GM18861 (cell line): ENCODE results near the gene RFX1.

ENCODE experiments used
- ATAC-seq: cut with Tn5 transposase; IDR thresholded peaks from one replicate; pipeline ENCODE4 v1.9.1; 2021; ENCODE audit not compliant: unreplicated experiment

The RFX1 gene

DNA sequence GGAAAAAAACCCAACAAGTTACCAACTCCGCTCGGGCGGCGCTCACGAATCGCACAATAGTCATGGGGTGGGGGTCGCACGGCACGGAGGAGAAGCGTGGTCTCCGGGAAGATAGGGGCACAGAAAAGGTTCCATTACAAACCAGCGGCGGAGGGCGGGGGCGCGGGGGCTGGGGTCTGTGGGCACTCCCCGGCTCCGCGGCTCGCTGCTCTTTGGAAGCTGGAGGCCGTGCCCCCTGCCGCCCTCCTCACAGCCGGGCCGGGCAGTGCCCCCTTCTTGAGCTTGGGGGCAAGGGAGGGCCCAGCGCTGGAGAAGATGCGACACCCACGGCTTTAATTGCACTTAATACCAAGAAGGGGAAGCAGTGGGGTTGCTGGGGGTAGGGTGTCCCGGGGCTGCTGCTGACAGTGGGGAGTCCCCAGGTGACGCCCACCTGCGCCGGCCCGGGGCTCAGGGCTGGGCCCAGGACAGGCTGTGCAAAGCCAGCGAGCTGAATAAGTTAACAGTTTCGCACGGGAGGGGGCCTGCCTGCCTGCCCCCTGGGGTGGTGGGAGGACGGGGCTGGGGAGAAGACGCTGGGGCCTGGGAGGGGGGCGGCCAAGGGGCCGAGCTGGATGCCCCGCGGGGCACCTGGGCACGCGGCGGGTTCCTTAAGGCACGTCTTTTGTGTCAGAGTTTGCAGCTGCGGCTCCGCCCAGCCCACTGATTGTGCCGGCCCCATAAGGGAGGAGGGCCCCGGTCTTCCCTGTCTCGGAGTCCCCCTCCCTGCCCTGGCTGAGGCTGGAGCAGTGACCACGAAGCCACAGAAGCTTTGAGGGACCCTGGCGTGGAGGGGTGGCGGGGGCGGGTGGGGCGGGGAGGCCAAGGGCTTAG is 44.1 kb downstream of the RFX1 start:
- ATAC-seq, result no peak

DNA sequence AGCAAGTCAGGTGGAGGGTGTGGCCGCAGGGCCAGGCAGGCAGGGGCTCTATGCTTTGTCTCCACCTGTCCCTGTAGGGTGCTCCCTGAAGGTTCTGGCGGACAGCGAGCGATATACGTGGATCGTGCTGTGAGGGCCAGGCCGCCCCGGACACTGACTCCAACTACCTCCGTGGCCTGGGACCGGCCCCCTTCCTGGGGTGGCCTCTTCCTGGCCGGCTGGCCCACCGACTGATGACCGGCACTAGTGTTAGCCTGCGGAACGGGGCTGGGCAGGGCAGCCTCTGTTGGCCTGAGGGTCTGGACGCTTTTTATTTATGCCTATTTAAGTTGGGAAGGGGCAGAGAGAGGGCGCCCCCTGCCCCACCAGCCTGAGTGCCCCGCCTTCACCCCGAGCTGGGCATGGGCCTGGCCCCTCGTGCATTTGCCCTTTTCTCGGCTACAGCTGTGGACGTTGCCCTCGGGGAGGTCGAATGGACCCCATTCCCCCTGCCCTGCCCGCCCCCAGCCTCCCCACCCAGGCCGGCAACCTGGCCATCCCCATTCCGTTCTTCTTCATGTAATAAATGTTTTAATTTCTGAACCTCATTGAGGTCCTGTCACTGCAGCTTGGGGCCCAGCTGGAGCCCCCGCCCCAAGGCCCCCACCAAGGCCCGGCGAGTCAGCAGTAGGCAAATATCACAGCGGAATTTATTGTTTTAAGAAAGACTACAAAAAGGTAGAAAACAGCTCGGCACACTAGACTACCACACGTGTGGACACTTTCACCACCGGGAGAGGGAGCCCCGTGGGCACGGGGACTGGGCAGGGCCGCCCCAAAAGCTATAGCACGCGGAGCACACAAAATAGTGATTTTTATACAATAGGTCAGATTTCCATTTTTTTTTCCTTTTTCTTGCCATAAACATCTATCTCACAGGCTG is 45.0 kb downstream of the RFX1 start:
- no peak for ATAC-seq

DNA sequence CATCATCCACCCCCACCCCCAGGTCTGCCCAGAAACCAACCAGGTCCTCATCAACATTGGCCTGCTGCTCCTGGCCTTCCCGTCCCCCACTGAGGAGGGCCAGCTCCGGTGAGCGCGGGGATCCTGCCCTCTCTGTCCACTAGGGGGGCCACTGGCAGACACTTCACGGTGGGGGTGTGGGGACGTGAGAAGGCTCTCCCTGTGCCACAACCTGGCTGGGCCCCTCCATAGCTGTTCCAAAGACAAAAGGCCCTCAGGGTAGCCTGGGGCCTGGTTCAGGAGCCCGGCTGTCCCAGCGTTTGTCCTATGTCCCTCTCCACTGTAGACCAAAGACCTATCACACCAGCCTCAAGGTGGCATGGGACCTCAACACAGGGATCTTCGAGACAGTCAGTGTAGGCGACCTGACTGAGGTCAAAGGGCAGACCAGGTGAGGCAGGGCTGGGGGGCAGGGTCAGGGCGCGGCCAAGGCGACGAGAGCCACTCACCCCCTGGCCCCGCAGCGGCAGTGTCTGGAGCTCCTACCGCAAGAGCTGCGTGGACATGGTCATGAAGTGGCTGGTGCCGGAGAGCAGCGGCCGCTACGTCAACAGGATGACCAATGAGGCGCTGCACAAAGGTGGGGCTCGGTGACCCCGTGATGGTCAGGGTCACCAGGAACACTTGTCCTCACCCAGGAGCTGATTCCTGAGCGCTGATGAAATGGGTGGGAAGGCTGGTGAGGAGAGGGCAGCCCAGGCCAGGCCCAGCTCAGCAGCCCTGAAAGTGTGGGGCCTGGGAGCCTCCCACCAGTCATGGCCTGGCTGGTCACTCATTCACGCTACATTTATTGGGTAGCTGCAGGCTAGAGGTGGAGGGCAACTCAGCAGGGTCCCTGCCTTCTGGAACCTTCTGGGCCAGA is 45.9 kb downstream of the RFX1 start:
- no peak for ATAC-seq

DNA sequence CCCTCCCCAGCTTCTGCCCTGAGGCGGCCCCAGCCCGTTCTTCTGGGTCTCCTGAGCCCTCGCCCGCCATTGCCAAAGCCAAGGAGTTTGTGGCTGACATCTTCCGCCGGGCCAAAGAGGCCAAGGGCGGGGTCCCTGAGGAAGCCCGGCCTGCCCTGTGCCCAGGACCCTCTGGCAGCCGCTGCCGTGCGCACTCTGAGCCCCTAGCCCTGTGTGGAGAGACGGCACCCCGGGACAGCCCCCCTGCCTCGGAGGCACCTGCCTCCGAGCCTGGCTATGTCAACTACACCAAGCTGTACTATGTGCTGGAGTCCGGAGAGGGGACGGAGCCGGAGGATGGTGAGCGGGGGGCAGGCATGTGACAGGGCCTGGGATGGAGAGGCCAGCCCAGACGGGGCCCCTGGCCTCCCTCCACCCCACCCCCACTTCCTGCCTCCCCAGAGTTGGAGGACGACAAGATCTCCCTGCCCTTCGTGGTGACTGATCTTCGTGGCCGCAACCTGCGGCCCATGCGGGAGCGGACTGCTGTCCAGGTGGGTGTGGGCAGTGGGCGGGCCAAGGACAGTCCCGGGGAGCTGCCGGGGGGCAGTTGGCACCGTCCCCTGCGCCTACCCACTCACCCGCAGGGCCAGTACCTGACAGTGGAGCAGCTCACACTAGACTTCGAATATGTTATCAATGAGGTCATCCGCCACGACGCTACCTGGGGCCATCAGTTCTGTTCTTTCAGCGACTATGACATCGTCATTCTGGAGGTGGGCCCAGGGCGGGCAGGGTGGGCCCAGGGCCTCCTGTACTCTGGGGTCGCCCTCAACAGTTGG is 46.8 kb downstream of the RFX1 start:
- no peak for ATAC-seq

DNA sequence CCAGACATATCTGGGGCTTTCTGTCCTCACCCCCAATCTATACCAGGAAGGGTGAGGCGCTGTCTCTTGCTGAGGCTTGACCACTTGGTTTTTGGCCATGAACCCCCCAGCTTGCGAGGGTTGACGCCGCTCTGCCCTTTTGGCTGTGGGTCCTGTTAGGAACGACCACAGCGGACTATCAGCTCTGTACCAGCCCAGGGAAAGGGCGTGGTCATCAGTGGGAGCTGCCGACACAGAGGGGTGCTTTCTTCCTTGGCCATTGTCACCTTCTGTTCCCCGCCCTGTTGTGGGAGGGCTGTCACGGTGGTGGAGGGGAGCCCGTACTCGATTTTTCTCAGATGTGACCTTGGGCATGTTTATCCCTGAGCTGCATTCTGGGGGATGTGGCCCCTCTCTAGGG is 48.1 kb downstream of the RFX1 start:
- ATAC-seq, result no peak

DNA sequence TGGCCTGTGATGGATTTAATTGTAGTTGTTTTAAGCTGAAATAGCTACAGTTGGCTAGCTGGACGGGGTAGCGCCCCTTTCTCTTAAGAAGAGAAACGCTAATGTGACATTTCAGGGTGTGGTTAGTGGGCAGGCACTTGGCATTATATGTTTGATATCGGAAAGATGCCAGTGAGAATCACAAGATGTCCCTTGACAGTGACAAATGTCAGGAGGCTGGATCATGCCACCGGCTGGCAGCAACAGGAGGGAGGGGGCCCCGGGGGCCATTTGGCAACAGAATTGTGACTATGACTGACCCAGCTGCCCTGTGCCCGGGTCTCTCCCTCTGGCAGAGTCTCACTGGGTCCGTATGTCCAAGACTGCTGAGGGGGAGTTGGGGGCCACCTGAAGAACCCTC is 49.1 kb downstream of the RFX1 start:
- ATAC-seq, result no peak

DNA sequence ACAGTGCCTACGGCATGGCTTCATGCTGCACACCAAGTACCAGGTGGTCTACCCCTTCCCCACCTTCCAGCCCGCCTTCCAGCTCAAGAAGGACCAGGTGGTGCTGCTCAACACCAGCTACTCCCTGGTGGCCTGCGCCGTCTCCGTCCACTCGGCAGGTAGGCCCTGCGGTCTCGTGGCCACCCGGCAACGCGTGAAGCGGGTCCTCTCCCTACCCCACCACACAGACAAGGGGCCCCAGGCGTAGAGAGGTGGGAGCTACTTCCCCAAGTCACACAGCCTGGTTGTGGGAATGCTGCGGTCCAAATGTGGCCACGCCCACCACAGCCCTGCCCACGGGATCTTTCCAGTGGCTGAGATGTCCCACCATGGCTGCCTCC is 49.8 kb downstream of the RFX1 start:
- ATAC-seq, result no peak

DNA sequence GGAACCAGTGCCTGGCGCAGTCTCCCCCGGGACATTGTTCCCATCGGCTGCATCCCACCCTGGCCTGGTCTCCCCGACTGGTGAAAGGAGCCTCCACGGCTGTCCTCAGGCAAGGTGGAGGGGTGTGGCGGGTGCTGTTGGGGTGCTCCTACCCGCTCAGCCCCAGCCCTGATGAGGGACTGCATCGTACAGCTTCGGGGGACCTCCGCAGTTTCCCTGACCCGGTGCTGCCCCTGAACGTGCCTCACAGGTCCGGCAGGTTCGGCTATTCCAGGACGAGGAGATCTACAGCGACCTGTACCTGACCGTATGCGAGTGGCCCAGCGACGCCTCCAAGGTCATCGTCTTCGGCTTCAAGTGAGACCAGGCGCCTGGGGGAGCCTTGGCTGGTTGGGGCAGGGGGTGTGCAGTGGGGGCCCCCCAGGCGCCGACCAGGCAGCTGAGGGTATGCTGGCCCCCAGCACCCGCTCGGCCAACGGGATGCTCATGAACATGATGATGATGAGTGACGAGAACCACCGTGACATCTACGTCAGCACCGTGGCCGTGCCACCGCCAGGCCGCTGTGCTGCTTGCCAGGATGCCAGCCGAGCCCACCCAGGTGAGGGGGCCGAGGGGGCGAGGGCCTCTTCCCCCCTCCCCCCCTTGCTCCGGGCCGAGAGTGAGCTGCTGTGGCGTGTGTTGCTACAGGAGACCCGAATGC is 50.3 kb downstream of the RFX1 start:
- no peak for ATAC-seq

DNA sequence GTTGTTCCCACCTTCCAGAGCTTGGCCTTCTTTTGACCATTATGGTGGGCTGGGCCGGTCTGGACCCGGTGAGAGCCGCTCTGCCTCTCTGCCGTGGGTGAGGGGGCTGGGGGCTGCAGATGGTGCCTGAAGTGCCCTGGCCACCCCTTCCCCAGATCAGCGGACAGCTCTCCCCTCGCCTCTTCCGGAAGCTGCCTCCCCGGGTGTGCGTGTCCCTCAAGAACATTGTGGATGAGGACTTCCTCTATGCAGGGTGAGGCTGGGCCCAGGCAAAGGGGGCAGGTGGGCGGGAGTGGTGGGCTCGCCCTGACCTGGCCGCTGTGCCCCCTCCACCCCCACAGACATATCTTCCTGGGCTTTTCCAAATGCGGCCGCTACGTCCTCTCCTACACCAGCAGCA is 51.9 kb downstream of the RFX1 start:
- ATAC-seq, result no peak

DNA sequence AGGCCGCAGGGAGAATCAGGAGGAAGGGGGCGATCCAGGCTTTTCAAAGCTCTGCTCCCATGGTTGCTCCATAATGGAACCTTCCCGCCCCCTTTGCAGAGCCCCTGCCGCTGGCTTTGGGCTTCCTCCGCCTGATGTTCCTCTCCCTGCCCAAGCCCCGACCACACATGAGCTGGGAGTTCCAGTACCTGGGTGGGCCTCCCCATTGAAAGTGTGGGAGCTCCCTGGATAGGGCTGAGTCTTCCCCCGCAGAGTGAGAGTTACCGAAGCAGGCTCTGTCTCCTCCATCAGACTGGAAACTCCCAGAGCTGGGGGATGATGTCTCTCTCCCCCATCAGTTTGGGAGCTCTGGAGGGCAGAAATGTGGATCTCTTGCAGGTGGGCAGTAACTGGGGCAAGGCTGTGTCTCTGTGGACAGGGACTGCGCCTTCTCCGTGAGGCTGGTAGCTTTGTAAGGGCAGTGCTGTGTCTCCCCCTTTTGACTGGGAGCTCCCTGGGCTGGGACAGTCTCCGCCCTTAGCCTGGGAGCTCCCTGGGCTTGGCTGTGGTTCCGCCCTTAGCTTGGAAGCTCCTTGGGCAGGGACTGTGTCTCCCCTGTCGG is 53.1 kb downstream of the RFX1 start:
- ATAC-seq, result no peak

DNA sequence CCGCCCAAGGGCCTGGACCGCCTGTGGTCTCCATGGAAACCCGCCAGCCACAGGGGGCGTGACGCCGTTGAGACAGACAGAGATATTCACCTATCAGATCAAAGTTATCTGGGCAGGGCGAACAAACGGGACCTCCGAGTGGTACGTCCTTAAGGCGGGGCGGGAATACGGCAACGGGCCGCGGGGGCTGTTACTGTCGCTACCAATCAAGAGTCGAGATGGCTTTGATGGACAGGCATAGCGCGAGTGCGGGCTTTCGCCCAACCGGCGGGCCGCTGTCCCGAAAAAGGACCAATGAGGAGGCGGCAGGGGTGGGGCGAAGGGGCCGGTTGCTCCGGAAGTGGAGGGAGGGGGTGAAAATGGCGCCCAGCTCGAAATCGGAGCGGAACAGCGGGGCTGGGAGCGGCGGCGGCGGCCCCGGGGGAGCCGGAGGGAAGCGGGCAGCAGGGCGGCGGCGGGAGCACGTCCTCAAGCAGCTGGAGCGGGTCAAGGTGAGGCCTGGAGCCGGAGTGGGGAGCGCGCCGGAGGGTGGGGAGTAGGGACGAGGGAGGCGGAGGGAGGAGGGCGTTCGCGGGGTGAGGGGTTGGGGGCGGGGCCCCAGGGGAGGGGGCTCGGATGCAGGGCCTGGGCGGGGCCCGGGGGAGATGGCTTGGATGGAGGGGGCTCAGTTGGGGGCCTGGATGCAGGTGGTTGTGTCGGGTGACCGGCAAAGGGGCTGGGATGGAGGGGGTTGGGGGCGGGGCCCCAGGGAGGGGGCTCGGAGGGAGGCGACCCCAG is 53.8 kb downstream of the RFX1 start, which contains the start of gene DCAF15:
DCAF15 (plus strand) TSS at position 356 of the 777 bp plus-strand sequence; CDS start at position 360, 4 bp downstream.
- peak; percentile 97 for ATAC-seq

DNA sequence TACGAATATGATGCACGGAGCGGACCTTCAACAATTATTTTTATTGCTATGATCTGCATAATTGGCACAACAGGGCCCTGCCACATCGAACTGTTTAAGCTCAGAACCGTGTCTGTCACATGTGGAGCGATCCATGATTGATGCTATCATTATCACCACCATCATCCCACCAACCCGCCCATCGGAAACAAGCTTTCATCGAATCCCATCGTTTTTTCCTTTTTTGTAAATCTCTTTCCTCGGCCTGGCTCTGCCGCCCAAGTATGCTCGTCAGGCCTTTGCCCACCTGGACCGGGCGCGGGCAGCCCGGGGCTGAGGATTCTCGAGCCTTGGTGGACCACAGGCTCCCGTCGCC is 54.3 kb downstream of the RFX1 start:
- peak; percentile 11 for ATAC-seq

DNA sequence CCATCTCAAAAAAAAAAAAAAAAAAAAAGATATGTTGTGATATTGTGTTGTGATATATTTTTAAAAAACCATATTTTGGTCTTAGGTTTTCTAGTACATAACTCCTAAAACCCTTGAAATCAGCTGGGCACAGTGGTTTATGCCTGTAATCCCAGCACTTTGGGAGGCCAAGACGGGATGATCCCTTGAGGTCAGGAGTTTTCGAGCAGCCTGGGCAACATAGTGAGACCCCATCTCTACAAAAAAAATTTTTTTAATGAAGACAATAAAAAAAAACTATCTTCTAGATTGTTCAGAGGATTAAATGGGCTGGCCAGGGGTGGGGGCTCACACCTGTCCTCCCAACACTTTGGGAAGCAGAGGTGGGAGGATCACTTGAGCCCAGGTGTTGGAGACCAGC is 55.1 kb downstream of the RFX1 start:
- no peak for ATAC-seq

DNA sequence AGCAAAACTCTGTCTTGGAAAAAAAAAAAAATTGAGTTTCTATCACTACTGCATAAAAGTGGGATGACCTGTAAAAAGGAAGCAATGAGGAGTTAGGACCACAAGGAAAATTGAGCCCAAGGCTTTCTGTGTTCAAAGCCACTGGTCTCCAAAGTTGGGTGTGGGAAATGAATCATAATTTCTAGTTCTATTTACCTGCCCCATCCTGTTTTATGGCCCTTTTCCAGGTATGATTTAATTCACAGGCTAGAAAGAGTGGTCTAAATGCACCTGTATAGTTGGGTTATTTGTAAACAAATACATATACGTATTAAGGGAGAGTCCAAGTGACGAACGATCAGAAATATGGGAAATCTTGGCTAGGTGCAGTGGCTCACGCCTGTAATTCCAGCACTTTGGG is 59.7 kb downstream of the RFX1 start:
- no peak for ATAC-seq

DNA sequence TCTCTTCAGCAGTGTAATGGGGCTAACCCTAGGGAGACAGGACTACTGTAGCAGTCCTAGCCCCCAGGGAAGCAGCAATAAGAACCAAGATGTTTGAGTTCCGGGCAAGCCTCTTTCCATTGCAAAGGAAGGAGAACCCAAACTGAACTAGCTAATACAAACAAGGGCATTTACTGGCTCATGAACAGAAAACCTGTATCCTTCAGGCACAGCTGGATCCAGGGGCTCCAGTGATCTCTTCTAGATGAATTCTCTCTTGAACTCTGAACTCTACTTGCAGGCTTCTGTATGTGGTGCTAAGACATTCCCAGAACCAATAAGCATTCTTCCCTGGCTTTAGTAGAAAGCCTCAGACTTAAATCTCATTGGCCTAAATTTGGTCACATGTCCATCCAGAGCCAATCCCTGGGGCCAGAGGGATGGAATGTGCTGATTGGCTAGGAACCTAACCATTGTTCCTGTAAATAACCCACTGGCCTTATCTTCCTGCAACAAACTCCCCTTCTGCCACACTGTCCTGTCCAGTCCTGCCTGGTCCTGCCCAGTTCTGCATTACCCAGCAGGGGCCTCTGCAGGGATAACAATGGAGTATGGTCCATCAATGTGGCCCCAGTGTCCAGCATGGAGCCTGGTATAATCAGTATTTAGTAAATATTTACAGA is 64.0 kb downstream of the RFX1 start:
- no peak for ATAC-seq

DNA sequence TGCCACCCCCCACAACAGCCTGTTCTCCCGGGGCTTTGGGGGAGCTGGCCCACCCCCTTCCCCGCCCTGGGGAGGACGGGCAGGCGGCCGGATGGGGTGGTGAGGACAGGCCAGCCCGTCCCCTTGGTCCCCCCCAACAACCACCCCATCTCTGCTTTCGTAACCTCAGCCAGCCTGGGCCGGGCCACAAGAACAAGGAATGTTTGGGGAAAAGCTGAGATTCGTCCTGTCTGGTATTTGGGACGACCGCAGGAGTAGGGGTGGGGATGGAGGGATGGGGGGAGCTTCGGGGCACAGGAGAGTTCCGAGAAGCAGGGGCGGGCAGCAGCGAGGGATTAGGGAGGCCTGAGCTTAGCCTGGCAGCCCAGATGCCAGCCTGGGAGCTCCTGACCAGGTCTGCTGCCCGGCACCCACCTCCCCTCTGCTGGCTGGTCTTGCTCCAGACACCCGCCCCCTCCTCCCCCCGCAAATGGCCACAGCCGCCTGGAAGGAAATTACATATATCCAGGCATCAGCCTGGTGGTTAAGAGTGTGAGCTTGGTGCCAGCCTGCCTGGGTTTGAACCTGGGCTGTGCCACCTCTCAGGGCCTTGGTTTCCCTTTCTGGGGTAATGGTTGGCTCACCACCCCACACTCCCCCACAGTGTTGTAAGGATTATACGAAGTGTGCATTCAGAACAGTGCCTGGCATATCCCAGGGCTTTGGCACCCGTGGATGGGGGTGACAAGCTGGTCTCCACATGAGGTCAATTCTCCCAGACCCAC is 67.6 kb downstream of the RFX1 start, which contains the start of gene PODNL1:
PODNL1 (minus strand) TSS at position 117 of the 764 bp plus-strand sequence. CDS start 236 bp downstream, outside the sequence.
- no peak for ATAC-seq
